GM20000 (cell line): ENCODE results near the gene AZGP1.
"Not testable (repeated sequence)": the region's sequence is repeated elsewhere in the genome, so short reads cannot be mapped to it uniquely, and the experiment has no call there.

Source experiments
- DNase-seq: peaks from one replicate; pipeline ENCODE4 v3.0.0; 2012; ENCODE audit warnings: low spot score
- CTCF ChIP-seq: IDR thresholded peaks from 2 replicates; pipeline ENCODE4 v1.5.1; 2012; ENCODE audit warnings: mild to moderate bottlenecking, control low read depth; ENCODE audit errors: extremely low read depth, missing control alignments

Gene AZGP1

GRCh38 chr7:99976626-99977025 is 795 bp upstream of the AZGP1 start:
- no peak for TF ChIP-seq CTCF

GRCh38 chr7:99974681-99975080 is 1.1 kb downstream of the AZGP1 start:
- no peak for TF ChIP-seq CTCF
- DNase-seq = no peak

More at GRCh38 chr7:99976626-99977025, 795 bp upstream of the AZGP1 start:
- DNase-seq = no peak

- DNase-seq = not testable (repeated sequence)
These were observed 2.0 kb downstream of the AZGP1 start for GRCh38 chr7:99973817-99974216.

GRCh38 chr7:99971242-99971641 is 4.6 kb downstream of the AZGP1 start:
- no peak for DNase-seq
- no peak for TF ChIP-seq CTCF

- DNase-seq = not testable (repeated sequence)
These were observed 6.0 kb downstream of the AZGP1 start for GRCh38 chr7:99969813-99970212.

- no peak for TF ChIP-seq CTCF
- DNase-seq = no peak
These were observed 6.5 kb downstream of the AZGP1 start for GRCh38 chr7:99969298-99969697.

- no peak for TF ChIP-seq CTCF
These were observed 17.1 kb downstream of the AZGP1 start for GRCh38 chr7:99958564-99959227.

GRCh38 chr7:99955247-99955646 is 20.6 kb downstream of the AZGP1 start:
- DNase-seq = no peak

More at GRCh38 chr7:99958564-99959227, 17.1 kb downstream of the AZGP1 start:
- no peak for DNase-seq

GRCh38 chr7:99954643-99955042 is 21.2 kb downstream of the AZGP1 start:
- not testable (repeated sequence) for DNase-seq

More at GRCh38 chr7:99955247-99955646, 20.6 kb downstream of the AZGP1 start:
- TF ChIP-seq CTCF = no peak
